Uterus (tissue), 2 donors: ENCODE measurements around the gene ZNF599.
"Not testable (repeated sequence)": the region's sequence is repeated elsewhere in the genome, so short reads cannot be mapped to it uniquely, and the experiment has no call there.

ENCODE experiments used
- POLR2A ChIP-seq, 2 donors: fragments of 450-650 bp; IDR thresholded peaks; one replicate each; pipeline ENCODE4 v1.6.1; 2016; ENCODE audit warnings: antibody characterized with exemption in 2 of 2, mild to moderate bottlenecking in 1 of 2, moderate library complexity in 1 of 2
- TF ChIP-seq, protein P1 (sequence below), 4 experiments: fragments of 200-600 bp in 2 of 4; fragments of 450-650 bp in 2 of 4; sonication (generic) in 2 of 4; IDR thresholded peaks; one replicate each; pipeline ENCODE4 v1.5.1; 2016 to 2019; ENCODE audit warnings: antibody characterized with exemption in 4 of 4, mild to moderate bottlenecking in 2 of 4, moderate library complexity in 1 of 4

DNA sequence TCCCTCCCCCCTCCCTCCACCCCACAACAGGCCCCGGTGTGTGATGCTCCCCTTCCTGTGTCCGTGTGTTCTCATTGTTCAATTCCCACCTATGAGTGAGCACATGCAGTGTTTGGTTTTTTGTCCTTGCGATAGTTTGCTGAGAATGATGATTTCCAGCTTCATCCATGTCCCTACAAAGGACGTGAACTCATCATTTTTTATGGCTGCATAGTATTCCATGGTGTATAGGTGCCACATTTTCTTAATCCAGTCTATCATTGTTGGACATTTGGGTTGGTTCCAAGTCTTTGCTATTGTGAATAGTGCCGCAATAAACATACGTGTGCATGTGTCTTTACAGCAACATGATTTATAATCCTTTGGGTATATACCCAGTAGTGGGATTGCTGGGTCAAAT is 23.9 kb upstream of the ZNF599 start:
- TF ChIP-seq, protein P1, sequence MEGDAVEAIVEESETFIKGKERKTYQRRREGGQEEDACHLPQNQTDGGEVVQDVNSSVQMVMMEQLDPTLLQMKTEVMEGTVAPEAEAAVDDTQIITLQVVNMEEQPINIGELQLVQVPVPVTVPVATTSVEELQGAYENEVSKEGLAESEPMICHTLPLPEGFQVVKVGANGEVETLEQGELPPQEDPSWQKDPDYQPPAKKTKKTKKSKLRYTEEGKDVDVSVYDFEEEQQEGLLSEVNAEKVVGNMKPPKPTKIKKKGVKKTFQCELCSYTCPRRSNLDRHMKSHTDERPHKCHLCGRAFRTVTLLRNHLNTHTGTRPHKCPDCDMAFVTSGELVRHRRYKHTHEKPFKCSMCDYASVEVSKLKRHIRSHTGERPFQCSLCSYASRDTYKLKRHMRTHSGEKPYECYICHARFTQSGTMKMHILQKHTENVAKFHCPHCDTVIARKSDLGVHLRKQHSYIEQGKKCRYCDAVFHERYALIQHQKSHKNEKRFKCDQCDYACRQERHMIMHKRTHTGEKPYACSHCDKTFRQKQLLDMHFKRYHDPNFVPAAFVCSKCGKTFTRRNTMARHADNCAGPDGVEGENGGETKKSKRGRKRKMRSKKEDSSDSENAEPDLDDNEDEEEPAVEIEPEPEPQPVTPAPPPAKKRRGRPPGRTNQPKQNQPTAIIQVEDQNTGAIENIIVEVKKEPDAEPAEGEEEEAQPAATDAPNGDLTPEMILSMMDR (IDR thresholded peaks at IDR 0.05) = not testable (repeated sequence)
- TF ChIP-seq POLR2A (IDR thresholded peaks at IDR 0.05) = not testable (repeated sequence)
